Myocyte (in vitro differentiated cells): ENCODE data around the gene NDUFAF8. TPM values are rescaled to one million over a fixed set of nuclear protein-coding genes. Genes with fewer than 3 reads are reported as not detected.

Experiments used
- DNase-seq: peaks from one replicate; pipeline ENCODE4 v3.0.0-alpha.2; 2012; ENCODE audit warnings: low read depth
- polyA plus RNA-seq: library from polyadenylated mRNA; unstranded; fragments of >200 nt; gene quantifications from one replicate; pipeline ENCODE4 v1.2.1, GENCODE V29; 2012; ENCODE audit warnings: missing spikeins
- total RNA-seq: library from RNA; depleted of rRNA; stranded (reverse); fragments of >200 nt; gene quantifications from 2 replicates; pipeline ENCODE4 v1.2.3, GENCODE V29; 2014

NDUFAF8 gene
- 29.2 and 45.7 TPM in 2 replicates for total RNA-seq
- polyA plus RNA-seq: 164 TPM

GRCh38 chr17:81238815-81239713 lies at the start of gene NDUFAF8, which contains the start of gene TEPSIN:
Gene NDUFAF8, plus strand, starts transcription at chr17:81239318. Its CDS starts 46 bp downstream, at chr17:81239364.
Gene TEPSIN, minus strand, starts transcription at chr17:81239055. Its CDS starts 22 bp downstream, at chr17:81239033.
- DNase-seq: peak; percentile 100

GRCh38 chr17:81189670-81190530 lies 49.2 kb upstream of the NDUFAF8 start:
- DNase-seq: peak; percentile 44

GRCh38 chr17:81190591-81190990 lies 48.5 kb upstream of the NDUFAF8 start:
- no peak for DNase-seq

GRCh38 chr17:81191116-81191515 lies 48.0 kb upstream of the NDUFAF8 start:
- no peak for DNase-seq

- DNase-seq: no peak
These were observed 47.5 kb upstream of the NDUFAF8 start for GRCh38 chr17:81191646-81192045.

DNA sequence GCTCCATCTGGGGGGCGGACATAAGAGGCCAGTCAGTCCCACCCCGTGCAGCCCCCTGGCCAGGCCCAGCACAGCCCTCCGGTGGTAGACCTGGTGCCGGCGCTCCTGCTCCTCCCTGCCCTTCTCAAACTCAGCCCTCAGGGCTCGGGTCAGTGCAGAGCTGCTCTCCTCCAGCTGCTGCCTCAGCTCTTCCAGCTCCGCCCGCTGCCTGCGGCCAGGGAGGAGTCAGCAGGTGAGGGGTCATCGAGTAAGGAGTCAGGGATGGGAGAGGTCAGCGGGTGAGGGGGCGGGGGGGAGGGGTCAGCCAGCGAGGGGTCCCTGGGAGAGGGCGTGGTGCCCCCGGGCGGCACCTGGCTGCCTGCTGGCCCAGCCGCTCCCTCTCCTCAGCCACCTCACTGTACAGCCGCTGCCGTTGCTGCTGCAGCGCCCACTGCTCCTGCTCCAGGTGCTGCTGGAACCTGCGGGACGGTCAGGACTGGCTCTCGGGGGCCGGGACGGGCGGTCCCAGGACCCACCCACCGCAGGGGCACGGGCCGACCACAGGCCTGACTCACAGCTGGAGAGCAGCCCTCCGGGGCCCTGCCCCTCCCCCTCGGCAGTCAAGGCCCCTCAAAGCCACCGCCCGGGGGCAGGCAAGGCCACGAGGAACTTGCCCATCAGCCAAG lies 46.6 kb upstream of the NDUFAF8 start:
- DNase-seq: no peak

- no peak for DNase-seq
These were observed 46.1 kb upstream of the NDUFAF8 start for GRCh38 chr17:81193051-81193410.

GRCh38 chr17:81193470-81194224 lies 45.5 kb upstream of the NDUFAF8 start:
- DNase-seq: no peak

- DNase-seq: no peak
These were observed 44.8 kb upstream of the NDUFAF8 start for GRCh38 chr17:81194225-81194760.

DNA sequence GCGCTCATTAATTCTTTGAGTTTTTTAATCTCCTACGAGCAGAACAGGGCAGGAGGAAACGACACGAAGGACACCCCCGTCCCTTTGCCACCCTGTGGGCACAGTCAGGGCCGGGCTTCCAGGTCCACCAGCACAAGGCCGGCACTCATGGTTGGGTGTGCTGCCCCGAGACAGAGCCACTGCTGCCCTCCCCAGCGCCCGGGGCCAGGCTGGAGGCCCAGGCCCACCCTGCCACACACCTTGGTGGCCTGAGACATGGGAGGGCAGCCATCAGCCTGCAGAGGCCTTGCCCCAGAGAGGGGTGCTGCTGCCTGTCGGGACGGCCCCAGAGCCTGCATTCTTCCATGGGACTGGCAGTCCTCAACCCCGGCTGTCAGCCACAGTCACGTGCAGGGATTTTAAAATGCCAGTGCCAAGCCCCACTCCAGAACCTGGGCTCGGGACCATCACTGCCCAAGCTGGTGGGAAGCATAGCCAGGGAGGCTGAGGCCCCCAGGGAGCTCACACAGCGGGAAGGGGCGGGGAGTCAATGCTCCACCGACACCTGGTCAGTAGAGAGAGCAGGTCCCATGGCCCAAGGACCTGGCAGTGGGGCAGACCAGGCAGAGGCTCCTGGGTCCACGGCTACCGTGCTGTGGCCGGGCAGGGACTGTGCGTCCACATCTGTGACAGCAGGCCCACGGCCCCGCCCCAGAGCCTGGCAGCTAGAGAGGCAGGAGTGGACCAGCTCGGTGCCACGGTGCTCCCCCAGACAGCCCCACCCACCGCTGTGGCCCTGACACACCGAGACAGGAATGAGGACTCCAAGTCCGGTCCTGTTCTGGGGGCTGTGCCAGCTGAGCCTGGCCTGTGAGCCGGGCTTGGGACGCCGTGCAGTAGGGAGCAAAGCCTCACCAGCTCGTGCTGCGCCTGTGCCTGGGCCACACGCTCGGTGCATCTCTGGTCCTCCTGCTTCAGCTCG lies 43.9 kb upstream of the NDUFAF8 start:
- no peak for DNase-seq

- no peak for DNase-seq
These were observed 43.1 kb upstream of the NDUFAF8 start for GRCh38 chr17:81195941-81196495.

DNA sequence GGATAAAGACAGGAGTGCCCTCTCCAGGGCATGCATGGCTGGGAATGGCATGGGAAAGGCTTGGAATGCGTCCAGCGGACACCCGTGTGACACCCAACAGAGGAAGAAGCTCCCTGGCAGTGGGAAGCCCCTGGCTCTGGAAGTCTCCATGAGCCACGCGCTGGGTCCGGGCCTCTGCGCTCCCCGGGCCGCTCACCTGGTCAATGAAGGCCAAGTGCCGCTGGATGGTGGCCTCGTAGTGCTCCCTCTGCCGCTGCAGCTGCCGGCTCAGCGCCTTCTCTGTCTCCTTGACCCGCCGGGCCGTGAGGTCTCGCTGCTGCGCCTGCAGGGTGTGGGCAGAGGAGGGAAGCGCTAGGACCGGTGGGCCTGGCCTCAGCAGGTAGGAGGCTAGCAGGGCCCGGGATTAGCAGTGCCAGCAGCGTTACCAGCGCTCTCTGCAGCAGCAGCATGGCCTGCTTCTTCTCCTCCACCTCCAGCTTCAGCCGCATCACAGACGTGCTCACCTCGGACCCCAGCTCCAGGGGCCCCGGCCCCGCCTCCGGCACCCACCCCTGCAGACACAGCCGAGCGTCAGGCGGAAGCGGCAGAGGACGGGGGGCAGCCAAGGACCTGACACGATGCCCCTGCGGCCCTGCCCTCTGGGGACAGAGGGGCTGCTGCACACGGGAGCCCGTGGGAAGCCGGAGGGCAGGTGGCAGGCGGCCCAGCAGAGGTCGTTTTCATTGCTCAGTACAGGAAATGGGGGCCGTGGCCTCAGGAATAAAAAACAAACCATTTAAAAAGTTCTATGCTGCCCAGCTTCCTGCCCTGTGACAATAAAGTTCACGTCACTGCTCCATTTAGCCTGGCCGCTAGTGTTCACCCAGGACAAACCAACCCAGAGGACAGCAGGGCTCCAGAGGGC lies 42.4 kb upstream of the NDUFAF8 start:
- DNase-seq: no peak

GRCh38 chr17:81197409-81197795 lies 41.7 kb upstream of the NDUFAF8 start:
- DNase-seq: no peak

GRCh38 chr17:81197831-81198490 lies 41.2 kb upstream of the NDUFAF8 start:
- DNase-seq: no peak

GRCh38 chr17:81198826-81199481 lies 40.2 kb upstream of the NDUFAF8 start:
- no peak for DNase-seq

DNA sequence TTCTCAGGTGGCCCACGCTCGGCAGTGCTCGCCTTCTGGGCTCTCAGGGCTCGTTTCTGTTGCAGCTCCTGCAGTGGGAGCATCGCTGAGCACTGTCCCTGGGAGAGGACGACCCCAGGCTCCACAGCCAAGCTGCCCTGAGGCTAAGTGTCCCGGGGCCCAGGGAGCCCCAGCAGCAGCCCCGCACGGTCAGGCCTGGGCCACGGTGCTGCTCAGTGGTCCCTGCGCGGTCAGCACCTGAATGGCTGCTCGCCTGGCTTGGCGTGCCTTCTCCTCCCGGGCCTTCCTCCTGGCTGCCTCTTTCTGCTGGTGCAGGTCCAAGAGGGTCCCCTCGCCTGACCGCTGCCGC lies 39.7 kb upstream of the NDUFAF8 start:
- DNase-seq: no peak

GRCh38 chr17:81200201-81200600 lies 38.9 kb upstream of the NDUFAF8 start:
- DNase-seq: no peak
